Smooth muscle cell (in vitro differentiated cells): Measurements from ENCODE around the gene EPHB1. TPM values are rescaled to one million over a fixed set of nuclear protein-coding genes. Genes with fewer than 3 reads are reported as not detected.

ENCODE experiments used
- DNase-seq: peaks from one replicate; lab custom pipeline; 2025; ENCODE audit not compliant: unreplicated experiment; lab: John Stamatoyannopoulos, UW
- H2AFZ ChIP-seq: fragments of 200-600 bp; sonication (generic); 2 replicates; pipeline ENCODE4 v1.6.0; 2016; ENCODE audit warnings: antibody characterized with exemption, low read depth, mild to moderate bottlenecking
- H3F3A ChIP-seq: fragments of 200-600 bp; sonication (generic); 2 replicates; pipeline ENCODE4 v1.6.0; 2017; ENCODE audit warnings: antibody characterized with exemption, low read depth
- H3K27ac ChIP-seq: fragments of 200-600 bp; sonication (generic); 2 replicates; pipeline ENCODE4 v1.5.1; 2016; ENCODE audit warnings: low read depth, mild to moderate bottlenecking
- H3K27me3 ChIP-seq: fragments of 200-600 bp; sonication (generic); 2 replicates; pipeline ENCODE4 v1.6.1; 2016; ENCODE audit warnings: low read depth, mild to moderate bottlenecking
- H3K36me3 ChIP-seq: fragments of 200-600 bp; sonication (generic); 2 replicates; pipeline ENCODE4 v1.5.1; 2016; ENCODE audit warnings: low read depth
- H3K4me1 ChIP-seq: fragments of 200-600 bp; sonication (generic); 2 replicates; pipeline ENCODE4 v1.5.1; 2016; ENCODE audit warnings: low read depth
- H3K4me2 ChIP-seq: fragments of 200-600 bp; sonication (generic); 2 replicates; pipeline ENCODE4 v1.6.0; 2016; ENCODE audit warnings: mild to moderate bottlenecking
- H3K4me3 ChIP-seq: fragments of 200-600 bp; sonication (generic); 2 replicates; pipeline ENCODE4 v1.5.1; 2016; ENCODE audit warnings: mild to moderate bottlenecking
- H3K79me2 ChIP-seq: fragments of 200-600 bp; sonication (generic); 2 replicates; pipeline ENCODE4 v1.6.0; 2016; ENCODE audit warnings: low read depth, mild to moderate bottlenecking
- H3K9ac ChIP-seq: fragments of 200-600 bp; sonication (generic); 2 replicates; pipeline ENCODE4 v1.6.0; 2016; ENCODE audit warnings: low read depth
- H3K9me3 ChIP-seq: fragments of 200-600 bp; sonication (generic); replicated peaks from 2 replicates; pipeline ENCODE4 v1.5.1; 2016; ENCODE audit warnings: low read depth
- H4K20me1 ChIP-seq: fragments of 200-600 bp; sonication (generic); 2 replicates; pipeline ENCODE4 v1.6.0; 2016; ENCODE audit warnings: low read depth
- CTCF ChIP-seq: fragments of 200-600 bp; sonication (generic); IDR thresholded peaks from 2 replicates; pipeline ENCODE4 v1.5.1; 2017; ENCODE audit warnings: borderline replicate concordance, mild to moderate bottlenecking, antibody characterized with exemption; ENCODE audit not compliant: insufficient read depth, poor library complexity, severe bottlenecking
- WGBS: methylation state at CpG from one replicate; pipeline ENCODE4 v1.1.7; 2016; ENCODE audit warnings: low lambda C conversion rate; 5-methylcytosine and 5-hydroxymethylcytosine counted together
- polyA plus RNA-seq: library from polyadenylated mRNA; unstranded; fragments of >200 nt; fragmentation: Nextera tagmentation; extraction: Ambion mirVana; gene quantifications from 2 replicates; pipeline ENCODE4 v1.2.1, GENCODE V29; 2016
- total RNA-seq: library from RNA; depleted of rRNA; stranded (reverse); fragments of >200 nt; gene quantifications from 2 replicates; pipeline ENCODE4 v1.2.3, GENCODE V29; 2014

Gene EPHB1
- total and polyA plus RNA-seq, 2 experiments from 2014 or later = 2.5 to 2.6 TPM

DNA sequence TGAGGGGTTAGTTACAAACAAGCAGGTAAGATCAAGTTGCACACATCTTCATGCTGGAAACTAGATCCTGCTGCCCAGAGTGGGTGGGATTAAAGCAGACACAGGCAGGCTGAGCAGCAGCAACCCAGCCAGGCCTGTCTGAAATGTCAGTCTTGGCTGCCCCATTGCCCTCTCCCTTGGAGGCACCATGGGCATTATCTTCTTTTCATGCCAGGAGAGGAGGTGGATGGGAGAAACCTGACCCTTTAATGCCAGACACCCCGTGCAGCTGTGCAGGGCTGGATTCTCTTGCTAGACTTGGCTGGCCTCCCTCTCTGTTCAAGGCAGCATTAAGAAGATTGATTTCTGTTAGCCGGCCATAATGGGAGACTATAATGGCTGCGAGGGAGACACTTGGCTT is 23.0 kb upstream of the EPHB1 start:
- TF ChIP-seq CTCF = no peak
- Histone ChIP-seq H3K36me3 (no peaks in the 10 kb centered on the region), H3K9ac (no peak overlapping the region), H3F3A (no peaks in the 10 kb centered on the region), H3K4me1 (no peaks in the 10 kb centered on the region), H3K4me3 (no peak overlapping the region), H3K9me3 (no peaks in the 10 kb centered on the region), H4K20me1 (no peaks in the 10 kb centered on the region), H3K27me3 (peaks cover 13% of the 10 kb centered on the region), H2AFZ (no peak overlapping the region), H3K27ac (no peak overlapping the region), H3K4me2 (no peak overlapping the region), H3K79me2 (no peaks in the 10 kb centered on the region)
- 88% methylated on average over 3 of the region's 3 CpGs for WGBS
- no peak for DNase-seq

DNA sequence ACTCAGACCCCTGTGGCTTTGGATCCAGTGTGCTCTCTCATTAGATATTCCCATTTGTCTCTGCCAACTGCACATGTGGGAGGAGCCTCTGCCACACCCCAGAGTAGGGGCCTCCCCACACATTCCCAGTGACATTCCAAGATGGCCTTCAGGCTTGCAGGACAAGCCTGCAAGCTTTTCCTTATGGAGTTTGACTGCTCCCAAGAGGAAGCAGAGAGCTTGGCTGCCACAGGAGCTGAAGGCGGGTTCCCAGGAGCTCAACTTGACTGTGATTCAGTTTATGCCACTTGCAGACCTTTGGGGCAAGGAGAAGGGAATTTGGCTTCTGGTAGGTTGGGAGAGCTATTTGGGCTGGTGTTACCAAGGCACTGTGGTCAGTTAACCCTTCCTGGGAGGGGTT is 22.5 kb upstream of the EPHB1 start:
- H2AFZ ChIP-seq = no peak overlapping the region
- DNase-seq = no peak
- H3K9ac ChIP-seq = no peak overlapping the region
- no peak overlapping the region for H3K27ac ChIP-seq
- WGBS = 96% methylated on average over 1 of the region's 1 CpG
- no peak overlapping the region for H3K4me3 ChIP-seq
- H3K36me3 ChIP-seq = no peaks in the 10 kb centered on the region
- H3F3A ChIP-seq = no peaks in the 10 kb centered on the region
- TF ChIP-seq CTCF = no peak
- no peaks in the 10 kb centered on the region for H3K9me3 ChIP-seq
- H3K79me2 ChIP-seq = no peaks in the 10 kb centered on the region
- H4K20me1 ChIP-seq = no peaks in the 10 kb centered on the region
- H3K4me1 ChIP-seq = no peaks in the 10 kb centered on the region
- H3K4me2 ChIP-seq = no peak overlapping the region
- peaks cover 13% of the 10 kb centered on the region for H3K27me3 ChIP-seq

GRCh38 chr3:134775831-134776230 is 19.2 kb upstream of the EPHB1 start:
- Histone ChIP-seq H3K9me3 (no peaks in the 10 kb centered on the region), H3K4me3 (no peak overlapping the region), H2AFZ (no peak overlapping the region), H4K20me1 (no peaks in the 10 kb centered on the region), H3K27me3 (peaks cover 13% of the 10 kb centered on the region), H3K36me3 (no peaks in the 10 kb centered on the region), H3F3A (no peaks in the 10 kb centered on the region), H3K4me1 (no peaks in the 10 kb centered on the region), H3K9ac (no peak overlapping the region), H3K79me2 (no peaks in the 10 kb centered on the region), H3K27ac (no peak overlapping the region), H3K4me2 (no peak overlapping the region)
- WGBS = 90% methylated on average over 5 of the region's 5 CpGs
- no peak for DNase-seq
- no peak for TF ChIP-seq CTCF

GRCh38 chr3:134776518-134776917 is 18.5 kb upstream of the EPHB1 start:
- no peaks in the 10 kb centered on the region for H3K36me3 ChIP-seq
- H3K9me3 ChIP-seq = no peaks in the 10 kb centered on the region
- no peak overlapping the region for H3K27ac ChIP-seq
- H3K79me2 ChIP-seq = no peaks in the 10 kb centered on the region
- H3K4me2 ChIP-seq = no peak overlapping the region
- no peaks in the 10 kb centered on the region for H3F3A ChIP-seq
- H3K9ac ChIP-seq = no peak overlapping the region
- H3K27me3 ChIP-seq = peaks cover 15% of the 10 kb centered on the region
- no peak overlapping the region for H2AFZ ChIP-seq
- H4K20me1 ChIP-seq = no peaks in the 10 kb centered on the region
- WGBS = 96% methylated on average over 1 of the region's 1 CpG
- H3K4me1 ChIP-seq = no peaks in the 10 kb centered on the region
- no peak for DNase-seq
- no peak for TF ChIP-seq CTCF
- no peak overlapping the region for H3K4me3 ChIP-seq
